Iris pigment epithelial cell (primary cell): ENCODE data around the gene UGT1A3.

ENCODE experiments used
- DNase-seq: peaks from one replicate; pipeline ENCODE4 v3.0.0-alpha.2; 2011; ENCODE audit warnings: low read depth

Gene UGT1A3

DNA sequence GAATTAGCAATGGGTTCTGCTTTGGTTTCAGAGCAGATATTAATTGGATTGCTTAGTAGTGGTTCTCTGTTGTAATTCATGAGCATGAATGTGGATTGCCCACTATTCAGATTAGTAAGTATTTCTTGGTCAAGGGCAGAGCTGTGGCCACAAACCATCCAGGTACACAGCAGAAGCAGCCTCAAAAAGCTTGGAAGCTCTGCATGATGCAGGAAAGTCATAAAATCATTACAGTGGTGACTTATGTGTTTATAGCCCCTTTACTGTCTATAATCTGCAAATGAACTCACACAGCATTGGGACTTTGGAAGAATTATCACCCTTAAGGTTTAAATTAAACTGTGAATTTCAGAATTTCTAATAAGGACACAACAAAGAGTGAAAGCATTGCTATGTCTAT is 29.3 kb downstream of the UGT1A3 start:
- DNase-seq: no peak

DNA sequence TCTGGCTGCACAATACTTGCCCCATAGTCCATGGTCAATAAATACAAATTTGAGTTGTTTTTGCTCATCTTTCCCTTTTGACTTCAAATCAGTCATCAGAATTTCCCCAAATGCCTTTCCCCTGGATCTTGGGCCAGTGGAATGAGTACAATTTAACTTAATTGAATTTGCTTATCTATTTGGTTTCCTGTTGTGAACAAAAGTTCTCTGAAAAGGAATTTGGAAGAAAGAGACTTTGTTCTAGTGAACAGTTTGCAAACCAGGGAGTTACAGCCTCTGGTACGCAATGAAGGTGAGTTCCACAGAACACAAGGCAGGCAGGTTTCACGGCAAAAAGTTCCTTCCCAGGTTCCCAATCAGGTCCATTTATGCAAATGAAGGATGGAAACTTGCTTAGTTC is 30.0 kb downstream of the UGT1A3 start:
- DNase-seq: peak; percentile 44

DNA sequence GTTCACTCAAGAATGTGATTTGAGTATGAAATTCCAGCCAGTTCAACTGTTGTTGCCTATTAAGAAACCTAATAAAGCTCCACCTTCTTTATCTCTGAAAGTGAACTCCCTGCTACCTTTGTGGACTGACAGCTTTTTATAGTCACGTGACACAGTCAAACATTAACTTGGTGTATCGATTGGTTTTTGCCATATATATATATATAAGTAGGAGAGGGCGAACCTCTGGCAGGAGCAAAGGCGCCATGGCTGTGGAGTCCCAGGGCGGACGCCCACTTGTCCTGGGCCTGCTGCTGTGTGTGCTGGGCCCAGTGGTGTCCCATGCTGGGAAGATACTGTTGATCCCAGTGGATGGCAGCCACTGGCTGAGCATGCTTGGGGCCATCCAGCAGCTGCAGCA is 31.2 kb downstream of the UGT1A3 start, which contains the start of gene UGT1A1:
UGT1A1 (plus strand) TSS at position 228 of the 400 bp plus-strand sequence; CDS start at position 246, 18 bp downstream.
- no peak for DNase-seq

DNA sequence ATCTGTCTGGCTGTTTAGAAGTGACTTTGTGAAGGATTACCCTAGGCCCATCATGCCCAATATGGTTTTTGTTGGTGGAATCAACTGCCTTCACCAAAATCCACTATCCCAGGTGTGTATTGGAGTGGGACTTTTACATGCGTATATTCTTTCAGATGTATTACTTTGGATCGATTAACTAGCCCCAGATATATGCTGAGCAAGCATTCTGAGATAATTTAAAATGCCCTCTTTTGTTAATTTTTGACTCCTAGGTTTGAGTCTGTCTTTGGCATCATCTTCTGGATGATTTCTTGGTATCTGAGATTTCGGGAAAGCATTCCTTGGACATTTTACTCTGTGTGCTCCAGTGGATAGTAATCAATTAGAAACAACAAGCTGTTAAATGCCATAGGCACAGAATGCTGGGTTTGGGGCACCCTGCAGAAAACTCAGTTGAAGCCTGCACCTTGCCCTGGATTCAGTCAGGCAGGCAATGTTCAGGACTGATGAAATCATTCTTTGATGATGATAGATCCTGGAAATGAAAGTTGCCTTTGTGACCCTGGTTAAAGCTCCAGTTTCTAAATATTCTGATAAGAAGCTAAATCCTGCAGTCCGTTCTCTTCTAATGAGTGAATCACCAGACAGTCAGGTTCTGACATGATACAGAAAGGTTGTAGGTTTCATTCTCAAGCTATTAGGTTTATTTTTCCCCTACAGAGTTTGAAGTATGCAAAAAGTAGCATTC is 32.4 kb downstream of the UGT1A3 start:
- DNase-seq: peak; percentile 72

DNA sequence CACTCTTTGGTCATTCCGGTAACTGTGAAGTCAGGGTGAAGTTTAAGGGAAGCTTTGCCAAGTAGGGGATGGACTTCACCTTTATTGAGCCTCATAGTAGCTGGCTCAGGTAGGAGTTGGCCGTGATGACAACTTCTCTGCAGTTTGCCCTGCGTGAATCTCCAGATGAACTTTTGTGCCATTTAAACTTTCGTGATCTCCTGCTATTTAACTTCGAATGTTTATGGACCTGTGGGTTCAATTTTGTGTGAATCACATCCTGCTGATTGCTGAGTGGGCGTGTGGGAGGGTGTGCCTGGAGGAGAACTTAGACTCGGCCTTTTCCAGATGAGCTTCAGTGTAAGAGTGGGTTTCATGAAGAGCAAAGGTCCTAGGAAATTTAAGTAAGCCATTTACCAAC is 35.4 kb downstream of the UGT1A3 start:
- peak; percentile 82 for DNase-seq

DNA sequence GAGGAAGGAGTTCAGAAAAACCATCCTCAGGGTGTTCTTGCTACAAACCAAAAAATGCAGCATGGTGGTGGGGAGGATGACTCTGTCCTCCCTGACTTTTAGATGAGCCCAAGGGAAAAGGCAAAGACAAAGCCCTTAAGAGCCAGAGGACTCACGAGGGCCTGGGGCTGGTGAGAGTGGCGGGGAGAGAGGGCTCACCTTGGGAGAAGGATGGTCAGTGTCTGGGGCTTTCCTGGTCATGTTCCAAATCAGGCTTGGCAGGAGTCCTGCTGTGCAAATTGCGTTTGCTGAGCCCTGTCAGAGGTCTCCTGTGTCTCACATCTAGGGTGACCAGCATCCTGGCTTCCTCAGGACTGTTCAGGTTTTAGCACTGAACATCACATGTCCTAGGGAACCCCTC is 35.9 kb downstream of the UGT1A3 start:
- DNase-seq: peak; percentile 13

DNA sequence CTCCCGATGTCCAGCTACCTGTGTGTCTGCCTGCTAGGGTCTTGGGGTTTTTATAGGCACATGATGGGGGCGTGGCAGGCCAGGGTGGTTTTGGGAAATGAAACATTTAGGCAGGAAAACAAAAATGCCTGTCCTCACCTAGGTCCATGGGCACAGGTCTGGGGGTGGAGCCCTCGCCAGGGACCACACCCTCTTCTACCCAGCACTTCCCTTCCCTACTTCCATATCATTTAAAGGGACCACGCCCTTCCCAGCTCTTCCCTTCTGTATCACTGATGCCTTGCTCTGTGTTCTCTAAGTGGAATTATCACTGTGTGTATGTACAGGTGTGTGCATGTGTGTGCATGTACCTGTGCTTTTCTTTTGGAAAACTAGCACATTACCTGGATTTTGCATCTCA is 37.6 kb downstream of the UGT1A3 start:
- DNase-seq: no peak

DNA sequence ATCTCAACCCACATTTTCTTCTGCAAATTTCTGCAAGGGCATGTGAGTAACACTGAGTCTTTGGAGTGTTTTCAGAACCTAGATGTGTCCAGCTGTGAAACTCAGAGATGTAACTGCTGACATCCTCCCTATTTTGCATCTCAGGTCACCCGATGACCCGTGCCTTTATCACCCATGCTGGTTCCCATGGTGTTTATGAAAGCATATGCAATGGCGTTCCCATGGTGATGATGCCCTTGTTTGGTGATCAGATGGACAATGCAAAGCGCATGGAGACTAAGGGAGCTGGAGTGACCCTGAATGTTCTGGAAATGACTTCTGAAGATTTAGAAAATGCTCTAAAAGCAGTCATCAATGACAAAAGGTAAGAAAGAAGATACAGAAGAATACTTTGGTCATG is 39.2 kb downstream of the UGT1A3 start:
- DNase-seq: no peak

DNA sequence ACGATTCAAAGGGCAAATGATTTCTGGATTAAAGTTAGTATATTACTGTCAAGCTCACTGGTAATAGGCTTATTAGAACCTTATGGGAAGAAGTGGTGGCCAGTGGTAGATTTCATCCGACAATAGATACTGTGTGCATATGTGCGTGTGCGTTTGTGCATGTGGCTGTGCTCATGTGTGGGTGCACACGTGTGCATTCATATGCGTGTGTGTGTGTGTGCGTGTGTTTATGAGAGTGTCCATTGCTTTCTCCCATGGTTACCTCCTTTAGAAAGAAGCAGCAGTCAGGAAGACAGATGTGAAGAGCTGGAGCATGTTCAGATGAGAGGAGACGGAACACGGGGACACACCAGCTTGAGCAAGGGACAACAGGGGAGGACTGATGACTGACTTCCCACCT is 40.4 kb downstream of the UGT1A3 start:
- no peak for DNase-seq

DNA sequence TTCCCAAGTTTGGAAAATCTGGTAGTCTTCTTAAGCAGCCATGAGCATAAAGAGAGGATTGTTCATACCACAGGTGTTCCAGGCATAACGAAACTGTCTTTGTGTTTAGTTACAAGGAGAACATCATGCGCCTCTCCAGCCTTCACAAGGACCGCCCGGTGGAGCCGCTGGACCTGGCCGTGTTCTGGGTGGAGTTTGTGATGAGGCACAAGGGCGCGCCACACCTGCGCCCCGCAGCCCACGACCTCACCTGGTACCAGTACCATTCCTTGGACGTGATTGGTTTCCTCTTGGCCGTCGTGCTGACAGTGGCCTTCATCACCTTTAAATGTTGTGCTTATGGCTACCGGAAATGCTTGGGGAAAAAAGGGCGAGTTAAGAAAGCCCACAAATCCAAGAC is 43.3 kb downstream of the UGT1A3 start:
- no peak for DNase-seq

DNA sequence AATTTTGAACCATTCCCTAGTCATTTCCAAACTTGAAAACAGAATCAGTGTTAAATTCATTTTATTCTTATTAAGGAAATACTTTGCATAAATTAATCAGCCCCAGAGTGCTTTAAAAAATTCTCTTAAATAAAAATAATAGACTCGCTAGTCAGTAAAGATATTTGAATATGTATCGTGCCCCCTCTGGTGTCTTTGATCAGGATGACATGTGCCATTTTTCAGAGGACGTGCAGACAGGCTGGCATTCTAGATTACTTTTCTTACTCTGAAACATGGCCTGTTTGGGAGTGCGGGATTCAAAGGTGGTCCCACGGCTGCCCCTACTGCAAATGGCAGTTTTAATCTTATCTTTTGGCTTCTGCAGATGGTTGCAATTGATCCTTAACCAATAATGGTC is 43.7 kb downstream of the UGT1A3 start:
- no peak for DNase-seq

DNA sequence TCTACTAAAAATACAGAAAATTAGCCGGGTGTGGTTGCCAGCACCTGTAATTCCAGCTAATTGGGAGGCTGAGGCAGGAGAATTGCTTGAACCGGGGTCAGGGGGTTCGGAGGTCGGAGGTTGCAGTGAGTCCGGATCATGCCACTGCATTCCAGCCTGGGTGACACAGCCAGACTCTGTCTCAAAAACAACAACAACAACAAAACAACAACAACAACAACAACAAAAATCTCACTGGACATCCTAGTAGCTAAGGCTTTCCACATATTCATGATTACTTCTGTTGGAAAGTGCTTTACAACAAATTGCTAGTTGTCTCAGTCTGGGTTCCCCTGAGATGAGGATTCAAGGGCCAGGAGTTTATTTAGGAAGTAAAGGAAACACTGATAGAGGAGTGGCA is 45.0 kb downstream of the UGT1A3 start:
- no peak for DNase-seq

DNA sequence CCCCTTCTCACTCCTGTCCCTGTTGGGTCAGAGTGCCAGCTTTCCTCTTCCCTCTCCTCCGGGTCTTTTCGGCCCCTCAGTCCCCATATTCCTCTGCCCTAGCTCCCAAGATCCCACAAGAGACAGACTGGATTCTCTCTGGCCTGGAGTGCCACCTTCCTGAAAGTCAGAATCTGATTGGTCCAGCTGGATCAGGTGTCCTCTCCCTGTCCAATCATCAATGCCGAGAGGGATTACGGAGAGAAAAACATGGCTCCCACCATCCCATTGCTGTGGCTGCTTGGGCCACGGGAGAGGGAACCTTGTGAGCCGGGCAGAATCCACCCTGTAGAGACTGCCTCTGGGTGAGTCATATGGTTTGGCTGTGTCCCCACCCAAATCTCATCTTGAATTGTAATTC is 46.6 kb downstream of the UGT1A3 start:
- no peak for DNase-seq

DNA sequence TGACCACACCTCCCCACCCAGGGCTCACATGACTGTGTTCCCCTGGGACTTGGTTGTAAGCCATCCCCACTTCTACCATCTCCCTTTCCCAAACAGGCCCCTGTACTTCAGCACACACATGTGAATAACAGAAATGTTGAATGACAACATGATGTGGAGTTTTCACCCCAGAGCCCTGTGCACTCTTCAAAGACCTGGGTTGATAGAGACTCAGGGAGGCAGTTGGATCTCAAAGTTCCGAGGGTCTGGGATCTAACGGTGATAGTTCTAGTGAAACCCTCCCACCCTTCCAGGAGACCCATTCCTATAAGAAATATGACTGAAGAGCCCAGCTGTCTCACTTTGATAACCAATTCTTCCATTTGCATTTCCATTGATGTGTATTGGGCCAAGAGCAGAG is 49.2 kb downstream of the UGT1A3 start, which contains the start of gene MROH2A:
MROH2A (plus strand) TSS at position 301 of the 400 bp plus-strand sequence. CDS start 1,029 bp downstream, outside the sequence.
- DNase-seq: no peak

DNA sequence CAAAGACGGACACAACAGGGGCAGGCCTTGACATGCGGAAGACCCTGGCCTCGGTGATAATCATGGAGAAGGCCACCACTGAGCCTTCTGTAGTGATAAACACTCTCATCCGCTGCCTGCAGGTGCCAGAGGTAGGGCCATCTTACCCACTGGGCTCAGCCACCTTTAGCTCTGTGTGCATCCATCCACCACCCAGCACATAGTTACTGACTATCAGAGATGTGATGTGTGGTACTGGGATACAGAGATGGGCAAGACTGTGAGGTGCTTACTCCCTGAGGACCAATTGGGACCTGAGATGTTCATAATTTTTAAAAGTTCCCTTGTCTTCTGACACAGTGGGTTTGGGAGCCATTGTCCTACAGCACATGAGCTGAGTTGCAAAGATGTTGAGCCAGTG is 50.9 kb downstream of the UGT1A3 start:
- no peak for DNase-seq

DNA sequence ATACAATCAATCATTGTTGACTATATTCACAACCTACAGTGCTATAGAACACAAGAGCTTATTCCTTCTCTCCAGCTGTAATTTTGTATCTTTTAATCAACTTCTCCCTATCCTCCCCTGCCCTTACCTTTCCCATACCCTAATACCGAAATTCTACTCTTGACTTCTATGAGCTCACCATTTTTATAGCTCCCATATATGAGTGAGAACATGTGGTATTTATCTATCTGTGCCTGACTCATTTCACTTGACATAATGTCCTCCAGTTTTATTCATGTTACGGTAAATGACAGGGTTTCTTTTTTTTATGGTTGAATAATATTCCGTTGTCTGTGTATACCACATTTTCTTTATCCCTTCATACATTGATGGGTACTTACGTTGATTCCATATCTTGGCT is 51.9 kb downstream of the UGT1A3 start:
- no peak for DNase-seq

DNA sequence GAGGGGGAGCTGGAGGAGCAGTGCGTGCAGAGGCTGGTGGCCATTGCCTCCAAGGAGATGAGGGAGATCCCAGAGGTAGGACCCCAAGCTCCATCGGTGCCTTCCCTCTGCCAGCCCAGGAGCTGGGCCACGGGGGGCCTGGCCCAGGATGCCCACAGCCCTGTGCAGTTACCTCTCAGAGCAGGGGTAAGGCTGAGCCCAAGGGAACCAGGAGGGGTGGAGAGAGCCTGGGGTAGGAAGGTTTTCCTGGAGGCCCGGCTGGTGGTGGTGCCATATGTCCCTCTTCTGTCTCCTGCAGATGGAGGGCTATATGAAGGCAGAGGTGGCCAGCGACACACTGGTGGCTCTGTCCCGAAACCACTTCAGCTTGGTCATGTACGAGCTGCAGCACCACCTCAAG is 60.7 kb downstream of the UGT1A3 start:
- no peak for DNase-seq

DNA sequence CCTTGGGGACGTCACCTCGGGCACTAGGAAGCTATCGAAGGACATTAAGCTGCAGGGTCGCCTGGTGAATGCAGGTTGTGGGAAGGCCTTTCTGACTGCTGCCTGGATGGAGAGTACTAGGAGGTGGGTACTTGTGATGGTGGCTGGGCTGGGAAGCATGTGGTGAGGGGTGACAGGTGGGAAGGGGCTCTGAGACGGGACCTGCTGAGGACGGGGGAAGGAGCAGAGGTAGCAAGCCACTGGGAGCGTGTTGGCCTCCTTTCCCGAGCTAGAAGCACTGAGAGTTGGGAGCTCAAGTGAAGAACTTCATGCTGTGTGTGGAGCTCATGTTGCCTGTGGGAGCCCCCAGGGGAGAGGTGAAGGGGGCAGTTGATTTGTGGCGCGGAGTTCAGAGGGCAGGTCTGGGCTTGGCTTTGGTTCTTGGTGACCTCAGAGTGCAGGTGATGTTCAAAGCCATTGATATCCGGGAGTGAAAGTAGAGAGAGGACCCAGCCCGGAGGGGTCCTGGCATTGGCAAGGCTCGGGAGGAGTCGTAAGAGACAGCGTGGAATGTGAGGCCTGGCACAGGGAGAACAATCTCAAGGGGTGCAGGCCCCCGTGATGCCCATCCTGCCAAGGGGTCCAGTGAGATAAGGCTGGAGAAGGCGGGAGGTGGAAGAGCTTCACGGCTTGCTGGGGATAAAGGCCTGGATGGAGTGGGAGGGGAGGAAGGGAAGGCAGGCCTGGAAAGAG is 62.5 kb downstream of the UGT1A3 start:
- no peak for DNase-seq

DNA sequence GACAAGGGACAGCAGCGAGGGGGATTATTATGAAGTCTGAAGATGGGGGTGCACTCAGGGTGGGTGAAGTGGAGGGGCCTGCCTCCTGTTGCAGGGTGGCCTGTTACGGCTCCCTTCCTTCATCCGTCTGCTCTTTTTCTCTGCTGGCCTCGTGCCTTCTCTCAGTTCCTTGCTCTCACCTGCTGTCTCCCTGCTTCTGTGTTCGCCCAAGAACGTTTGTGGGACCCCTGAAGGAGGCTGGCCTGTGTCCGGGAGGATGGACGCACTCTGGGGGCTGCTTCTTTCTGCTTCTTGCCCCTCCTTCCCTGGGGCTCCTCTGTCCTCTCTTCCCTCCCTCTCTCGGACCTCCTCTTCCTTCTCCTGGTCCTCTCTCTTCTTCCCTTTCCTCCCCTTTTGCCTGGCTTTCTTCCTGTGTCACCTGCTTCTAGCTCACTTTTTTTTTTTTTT is 63.1 kb downstream of the UGT1A3 start:
- DNase-seq: no peak

DNA sequence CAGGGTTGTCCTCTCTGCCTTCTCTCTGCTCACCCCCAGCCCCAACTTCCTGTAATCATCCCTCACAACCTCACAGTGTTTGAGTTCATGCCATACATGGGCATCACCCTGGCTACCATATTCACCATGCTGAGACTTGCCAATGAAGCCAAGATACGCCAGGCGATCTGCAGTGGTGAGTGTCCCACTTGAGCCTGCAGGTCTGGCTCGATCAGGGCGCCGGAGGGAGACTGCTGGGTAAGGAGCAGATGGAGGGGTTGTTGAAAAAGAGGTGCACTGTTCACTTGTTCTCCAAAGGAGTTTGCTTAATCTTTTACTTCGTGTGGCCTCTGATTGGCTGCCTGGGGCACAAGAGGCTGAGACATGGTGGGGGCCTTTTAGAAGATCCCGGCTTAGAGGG is 63.9 kb downstream of the UGT1A3 start:
- DNase-seq: no peak

DNA sequence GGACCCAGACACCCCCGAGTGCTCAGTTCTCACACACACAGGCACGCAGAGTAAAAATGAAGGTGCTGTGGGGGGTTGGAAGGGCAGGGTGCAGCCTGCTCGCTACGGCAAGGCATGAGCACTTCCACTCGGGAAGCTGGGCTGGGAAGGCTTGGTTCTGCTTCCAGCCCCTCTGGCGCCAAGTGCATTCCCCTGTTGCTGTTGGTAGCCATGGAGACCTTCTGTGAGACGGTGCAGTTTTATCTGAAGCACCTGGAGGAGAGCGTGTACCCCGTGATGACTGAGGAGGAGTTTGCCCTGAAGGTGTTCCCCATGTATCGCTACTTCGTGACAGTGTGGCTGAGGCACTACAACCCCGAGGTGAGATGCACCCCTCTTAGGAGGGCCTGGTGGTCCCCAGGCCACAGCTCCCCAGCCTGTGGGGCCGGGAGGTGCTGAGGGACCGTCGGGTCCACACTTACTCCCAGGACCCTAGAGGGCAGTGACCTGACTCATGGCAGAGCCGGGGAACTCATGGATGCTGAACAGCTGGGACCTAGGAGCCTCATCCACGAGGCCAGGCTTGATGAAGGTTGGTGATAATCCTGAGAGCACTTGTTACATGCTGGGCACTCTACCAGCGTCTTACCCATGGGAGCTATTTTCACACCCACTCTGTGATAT is 64.8 kb downstream of the UGT1A3 start:
- no peak for DNase-seq

DNA sequence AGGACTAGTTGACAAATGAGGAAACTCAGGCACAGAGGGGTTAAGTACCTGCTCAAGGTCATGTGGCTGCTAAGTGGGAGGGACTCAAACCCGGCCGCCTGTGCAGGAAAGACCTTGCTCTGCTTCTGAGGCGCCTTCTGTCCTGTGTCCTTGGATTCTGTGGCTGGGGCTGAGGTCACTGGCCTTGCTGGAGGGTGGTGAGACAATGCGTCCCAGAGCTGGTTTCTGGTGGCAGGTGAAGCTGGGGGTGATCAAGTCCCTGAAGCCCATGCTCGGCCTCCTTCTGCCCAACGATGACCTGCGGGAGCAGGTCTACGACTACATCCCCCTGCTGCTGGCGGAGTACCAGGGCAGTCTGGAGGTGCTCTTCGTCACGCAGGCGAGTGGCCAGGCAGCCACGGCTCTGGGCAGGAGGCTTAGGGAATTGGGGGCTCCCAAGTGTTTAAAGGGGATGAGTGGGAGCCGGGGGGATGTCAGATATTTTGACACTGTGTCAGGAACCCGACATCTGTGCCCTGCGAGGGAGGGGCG is 65.4 kb downstream of the UGT1A3 start:
- no peak for DNase-seq

DNA sequence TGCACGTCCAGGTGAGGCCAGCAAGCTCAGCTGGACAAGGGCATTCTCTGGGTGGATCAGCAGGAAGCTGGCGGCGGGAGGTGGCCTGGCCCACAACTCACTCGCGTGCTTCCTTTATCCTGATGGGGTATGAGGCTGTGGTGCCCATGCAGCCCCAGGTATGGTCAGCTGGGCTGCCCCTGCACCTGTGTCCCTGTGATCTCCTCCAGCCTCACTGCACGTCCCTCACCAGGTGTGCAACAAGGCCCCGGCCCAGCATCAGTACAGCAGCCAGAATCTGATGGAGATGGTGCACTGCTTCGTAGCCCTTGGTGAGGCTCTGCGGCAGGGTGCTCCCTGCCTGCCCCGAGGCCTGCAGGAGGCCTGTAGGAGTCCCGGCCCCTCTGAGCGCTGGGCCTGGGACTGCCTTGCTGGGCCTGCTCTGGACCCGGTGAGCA is 66.9 kb downstream of the UGT1A3 start:
- DNase-seq: no peak
